ENCODE results near the gene MERTK. TPM values are rescaled to one million over a fixed set of nuclear protein-coding genes. Genes with fewer than 3 reads are reported as not detected.
"Not testable (repeated sequence)": the region's sequence is repeated elsewhere in the genome, so short reads cannot be mapped to it uniquely, and the experiment has no call there.

MERTK gene
- total RNA-seq, 2 donors from 2014 or later = 47.1 to 69.9 TPM

DNA sequence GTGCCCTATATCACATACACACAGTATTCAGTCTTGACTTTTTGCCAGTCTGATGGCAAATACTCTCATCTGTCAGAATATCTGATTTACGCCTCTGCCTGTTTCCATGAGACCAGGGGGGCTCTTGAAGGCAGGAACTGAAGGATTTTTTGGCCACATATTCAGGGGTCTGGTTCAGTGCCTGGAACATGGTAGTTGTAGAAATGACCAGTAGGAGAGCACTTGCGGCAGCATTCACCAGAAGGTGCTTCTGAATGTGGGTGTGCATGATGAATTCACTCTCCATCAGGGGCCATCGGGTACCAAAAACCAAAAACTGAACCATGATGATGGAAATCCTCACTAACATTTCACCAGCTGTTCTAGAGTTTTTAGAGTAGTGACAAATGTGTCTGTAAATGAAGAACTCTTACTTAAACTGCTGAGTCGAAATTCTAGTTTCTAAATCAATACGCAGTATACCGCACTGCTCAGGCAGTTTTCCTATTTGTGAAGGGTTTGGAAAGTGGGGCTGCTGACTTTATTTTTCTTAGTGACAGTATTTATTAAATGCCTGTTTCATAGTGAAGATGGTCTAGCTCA, 54.6 kb downstream of the MERTK start:
- H3K4me3 ChIP-seq = no peak overlapping the region
- ATAC-seq (ENCODE audit: insufficient number of reproducible peaks, low FRiP score, low read depth) (no peak), DNase-seq (ENCODE audit: low spot score) (no peak)
- no peak overlapping the region for H3K27ac ChIP-seq
- no peaks in the 10 kb centered on the region for H3K9me3 ChIP-seq
- peaks cover 6% of the 10 kb centered on the region for H3K36me3 ChIP-seq
- peaks cover 20 to 26% of the 10 kb centered on the region in 2 donors for H3K4me1 ChIP-seq (ENCODE audit: control insufficient read depth in 1 of 2, low read depth in 2 of 2)
- TF ChIP-seq CTCF (IDR thresholded peaks at IDR 0.05) = no peak
- H3K27me3 ChIP-seq (replicated peaks; ENCODE audit: insufficient read depth) = no peaks in the 10 kb centered on the region

DNA sequence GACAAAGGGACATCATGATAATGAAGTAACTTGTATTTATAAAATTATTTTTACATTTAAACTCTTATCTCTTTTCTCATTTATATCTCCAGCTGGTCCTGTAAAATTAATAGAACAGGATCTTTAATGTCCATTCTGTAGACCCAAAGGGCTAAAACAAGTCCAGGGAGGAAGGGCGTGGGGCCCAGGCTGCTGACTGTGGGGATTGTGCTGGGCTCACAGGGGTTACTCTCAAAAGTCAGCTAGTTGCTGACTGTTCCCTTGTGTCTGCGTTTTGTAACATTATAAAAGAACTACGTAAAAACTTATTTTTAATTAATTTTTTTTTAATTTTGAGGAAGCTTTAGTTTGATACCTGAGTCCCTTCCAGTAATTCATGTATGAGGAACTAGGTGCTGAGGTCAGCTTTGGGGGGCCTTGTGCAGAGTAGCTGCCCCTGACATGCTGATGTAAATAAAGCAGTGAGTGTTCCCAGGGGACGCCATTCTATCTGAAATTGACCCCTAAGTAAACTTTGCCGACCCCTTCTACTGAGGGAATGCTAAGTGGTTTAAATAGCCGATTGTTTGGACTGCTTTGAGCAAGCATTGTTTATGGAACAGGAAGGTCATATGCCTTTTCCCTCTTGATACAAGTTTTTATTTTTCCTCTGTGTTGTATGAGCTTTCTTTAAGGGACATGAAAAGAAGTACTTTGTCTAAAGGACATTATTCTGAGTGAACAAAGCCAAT, 56.4 kb downstream of the MERTK start:
- TF ChIP-seq CTCF (IDR thresholded peaks at IDR 0.05) = no peak
- peaks cover 1% of the 10 kb centered on the region for H3K36me3 ChIP-seq
- no peaks in the 10 kb centered on the region for H3K27me3 ChIP-seq (replicated peaks; ENCODE audit: insufficient read depth)
- peak overlapping the region in 1 of 2 donors; percentile 13 for H3K27ac ChIP-seq
- DNase-seq (ENCODE audit: low spot score) (no peak), ATAC-seq (ENCODE audit: insufficient number of reproducible peaks, low FRiP score, low read depth) (no peak)
- no peak overlapping the region for H3K4me3 ChIP-seq
- no peaks in the 10 kb centered on the region for H3K9me3 ChIP-seq
- peaks cover 28 to 43% of the 10 kb centered on the region in 2 donors for H3K4me1 ChIP-seq (ENCODE audit: control insufficient read depth in 1 of 2, low read depth in 2 of 2)

DNA sequence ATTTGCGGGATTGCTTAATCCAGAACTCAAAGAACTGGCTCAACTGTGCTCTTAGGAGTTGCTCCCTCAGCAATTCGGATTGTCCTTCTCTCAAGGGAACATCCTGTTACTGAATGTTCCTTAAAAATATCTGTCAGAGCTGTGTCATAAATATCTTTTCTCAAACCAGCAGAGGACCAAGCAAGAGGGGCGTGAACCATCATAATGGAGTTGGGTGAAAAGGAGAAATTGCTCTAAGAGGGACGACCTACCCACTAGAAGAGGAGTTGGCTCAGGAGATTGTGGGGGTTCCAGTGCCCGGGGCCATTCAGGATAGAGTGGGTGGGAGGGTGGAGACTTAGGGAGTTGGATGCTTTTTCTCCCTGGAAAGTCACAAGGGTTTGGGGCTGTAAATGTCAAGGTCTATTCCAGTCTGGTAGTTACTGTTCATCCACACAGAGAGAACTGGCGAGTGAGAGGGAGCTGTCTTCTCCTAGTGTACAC, 59.5 kb downstream of the MERTK start:
- H3K4me3 ChIP-seq = peak overlapping the region; percentile 1
- H3K27me3 ChIP-seq (replicated peaks; ENCODE audit: insufficient read depth) = no peaks in the 10 kb centered on the region
- H3K4me1 ChIP-seq (ENCODE audit: control insufficient read depth in 1 of 2, low read depth in 2 of 2) = peaks cover 35 to 55% of the 10 kb centered on the region in 2 donors
- no peak for DNase-seq (ENCODE audit: low spot score)
- no peak for TF ChIP-seq CTCF (IDR thresholded peaks at IDR 0.05)
- peak; percentile 49 for ATAC-seq (ENCODE audit: insufficient number of reproducible peaks, low FRiP score, low read depth)
- no peaks in the 10 kb centered on the region for H3K9me3 ChIP-seq
- H3K27ac ChIP-seq = peak overlapping the region; percentile 19 to 69
- no peaks in the 10 kb centered on the region for H3K36me3 ChIP-seq

- ATAC-seq (ENCODE audit: insufficient number of reproducible peaks, low FRiP score, low read depth) = no peak
- no peaks in the 10 kb centered on the region for H3K9me3 ChIP-seq
- no peak overlapping the region for H3K4me3 ChIP-seq
- no peaks in the 10 kb centered on the region for H3K27me3 ChIP-seq (replicated peaks; ENCODE audit: insufficient read depth)
- peak; percentile 38 for TF ChIP-seq CTCF (IDR thresholded peaks at IDR 0.05)
- no peak for DNase-seq (ENCODE audit: low spot score)
- peak overlapping the region in 1 of 2 donors; percentile 19 for H3K27ac ChIP-seq
- H3K4me1 ChIP-seq (ENCODE audit: control insufficient read depth in 1 of 2, low read depth in 2 of 2) = peaks cover 35 to 55% of the 10 kb centered on the region in 2 donors
- H3K36me3 ChIP-seq = no peaks in the 10 kb centered on the region
These were observed 60.5 kb downstream of the MERTK start for GRCh38 chr2:111958901-111959300.

- Histone ChIP-seq H3K4me3 (no peak overlapping the region), H3K36me3 (no peaks in the 10 kb centered on the region), H3K27me3 (replicated peaks; ENCODE audit: insufficient read depth) (no peaks in the 10 kb centered on the region), H3K4me1 (ENCODE audit: control insufficient read depth in 1 of 2, low read depth in 2 of 2) (peaks cover 40 to 57% of the 10 kb centered on the region in 2 donors), H3K9me3 (no peaks in the 10 kb centered on the region), H3K27ac (no peak overlapping the region)
- ATAC-seq (ENCODE audit: insufficient number of reproducible peaks, low FRiP score, low read depth) (no peak), DNase-seq (ENCODE audit: low spot score) (no peak)
- no peak for TF ChIP-seq CTCF (IDR thresholded peaks at IDR 0.05)
These were observed 63.3 kb downstream of the MERTK start for GRCh38 chr2:111961663-111962062.

DNA sequence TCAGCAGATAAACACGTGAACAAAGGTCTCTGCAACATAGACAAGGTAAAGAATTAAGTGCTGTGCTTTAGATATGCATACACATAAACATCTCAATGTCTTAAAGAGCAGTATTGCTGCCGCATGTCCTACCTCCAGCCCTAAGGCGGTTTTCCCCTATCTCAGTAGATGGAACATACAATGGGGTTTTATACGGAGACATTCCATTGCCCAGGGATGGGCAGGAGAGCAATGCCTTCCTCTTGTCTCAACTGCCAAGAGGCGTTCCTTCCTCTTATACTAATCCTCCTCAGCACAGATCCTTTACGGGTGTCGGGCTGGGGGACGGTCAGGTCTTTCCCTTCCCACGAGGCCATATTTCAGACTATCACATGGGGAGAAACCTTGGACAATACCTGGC, 64.7 kb downstream of the MERTK start:
- H3K36me3 ChIP-seq; H3K9me3 ChIP-seq; H3K27me3 ChIP-seq (replicated peaks; ENCODE audit: insufficient read depth); H3K4me3 ChIP-seq; ATAC-seq (ENCODE audit: insufficient number of reproducible peaks, low FRiP score, low read depth); DNase-seq (ENCODE audit: low spot score); H3K27ac ChIP-seq: not testable (repeated sequence)
- peaks cover 31 to 48% of the 10 kb centered on the region in 2 donors for H3K4me1 ChIP-seq (ENCODE audit: control insufficient read depth in 1 of 2, low read depth in 2 of 2)

DNA sequence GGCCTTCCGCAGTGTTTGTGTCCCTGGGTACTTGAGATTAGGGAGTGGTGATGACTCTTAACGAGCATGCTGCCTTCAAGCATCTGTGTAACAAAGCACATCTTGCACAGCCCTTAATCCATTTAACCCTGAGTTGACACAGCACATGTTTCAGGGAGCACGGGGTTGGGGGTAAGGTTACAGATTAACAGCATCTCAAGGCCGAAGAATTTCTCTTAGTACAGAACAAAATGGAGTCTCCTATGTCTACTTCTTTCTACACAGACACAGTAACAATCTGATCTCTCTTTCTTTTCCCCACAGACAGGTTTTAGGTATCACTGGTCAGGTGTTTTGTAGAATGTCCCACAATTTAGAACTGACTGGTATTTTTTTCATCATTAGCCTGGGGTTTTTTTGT, 65.1 kb downstream of the MERTK start:
- not testable (repeated sequence) for H3K4me3 ChIP-seq; ATAC-seq (ENCODE audit: insufficient number of reproducible peaks, low FRiP score, low read depth); H3K27me3 ChIP-seq (replicated peaks; ENCODE audit: insufficient read depth); DNase-seq (ENCODE audit: low spot score); H3K9me3 ChIP-seq; H3K36me3 ChIP-seq; H3K27ac ChIP-seq
- peaks cover 28 to 44% of the 10 kb centered on the region in 2 donors for H3K4me1 ChIP-seq (ENCODE audit: control insufficient read depth in 1 of 2, low read depth in 2 of 2)

All from thoracic aorta (tissue), 2 donors.